HUES6 (cell line): ENCODE measurements around the gene PLA2G5.
"Not testable (repeated sequence)": the region's sequence is repeated elsewhere in the genome, so short reads cannot be mapped to it uniquely, and the experiment has no call there.

ENCODE experiments used
- H3K27ac ChIP-seq: 2 replicates; pipeline ENCODE4 v1.7.0; 2013; ENCODE audit warnings: low read depth, mild to moderate bottlenecking, low read length, inconsistent platforms
- H3K27me3 ChIP-seq: 2 replicates; pipeline ENCODE4 v1.6.1; 2013; ENCODE audit warnings: low read length; ENCODE audit not compliant: control insufficient read depth, insufficient read depth
- H3K36me3 ChIP-seq: 2 replicates; pipeline ENCODE4 v1.6.1; 2013; ENCODE audit warnings: low read length; ENCODE audit not compliant: control insufficient read depth, insufficient read depth
- H3K4me1 ChIP-seq: 2 replicates; pipeline ENCODE4 v1.6.1; 2013; ENCODE audit warnings: low read length; ENCODE audit not compliant: control insufficient read depth, insufficient read depth
- H3K4me3 ChIP-seq: 2 replicates; pipeline ENCODE4 v1.5.1; 2013; ENCODE audit warnings: low read depth, low read length
- H3K9ac ChIP-seq: one replicate; pipeline ENCODE4 v1.6.1; 2013; ENCODE audit warnings: mild to moderate bottlenecking, low read length
- H3K9me3 ChIP-seq: 2 replicates; pipeline ENCODE4 v1.6.1; 2013; ENCODE audit warnings: low read depth, low read length; ENCODE audit not compliant: control insufficient read depth, insufficient read depth

PLA2G5 gene

GRCh38 chr1:20047096-20047495, 22.9 kb upstream of the PLA2G5 start:
- H3K36me3 ChIP-seq: no peaks in the 10 kb centered on the region
- no peak overlapping the region for H3K4me3 ChIP-seq
- H3K27ac ChIP-seq: no peak overlapping the region
- no peak overlapping the region for H3K9ac ChIP-seq
- H3K27me3 ChIP-seq: no peaks in the 10 kb centered on the region
- H3K9me3 ChIP-seq: peaks cover 40% of the 10 kb centered on the region
- no peaks in the 10 kb centered on the region for H3K4me1 ChIP-seq

- H3K4me1 ChIP-seq: no peaks in the 10 kb centered on the region
- no peaks in the 10 kb centered on the region for H3K27me3 ChIP-seq
- no peak overlapping the region for H3K9ac ChIP-seq
- peaks cover 51% of the 10 kb centered on the region for H3K9me3 ChIP-seq
- no peaks in the 10 kb centered on the region for H3K36me3 ChIP-seq
- no peak overlapping the region for H3K27ac ChIP-seq
- no peak overlapping the region for H3K4me3 ChIP-seq
These were observed 21.4 kb upstream of the PLA2G5 start for GRCh38 chr1:20048563-20048962.

GRCh38 chr1:20049056-20049798, 20.8 kb upstream of the PLA2G5 start:
- H3K27me3 ChIP-seq, H3K27ac ChIP-seq, H3K4me3 ChIP-seq, H3K36me3 ChIP-seq, H3K4me1 ChIP-seq, H3K9ac ChIP-seq: not testable (repeated sequence)
- H3K9me3 ChIP-seq: peaks cover 58% of the 10 kb centered on the region

GRCh38 chr1:20051218-20051829, 18.7 kb upstream of the PLA2G5 start:
- peaks cover 54% of the 10 kb centered on the region for H3K9me3 ChIP-seq

GRCh38 chr1:20052386-20052785, 17.6 kb upstream of the PLA2G5 start:
- Histone ChIP-seq H3K27me3 (no peaks in the 10 kb centered on the region), H3K4me3 (no peak overlapping the region), H3K9ac (no peak overlapping the region), H3K36me3 (no peaks in the 10 kb centered on the region), H3K4me1 (no peaks in the 10 kb centered on the region), H3K27ac (no peak overlapping the region), H3K9me3 (peaks cover 45% of the 10 kb centered on the region)

More at GRCh38 chr1:20051218-20051829, 18.7 kb upstream of the PLA2G5 start:
- H3K27ac ChIP-seq: no peak overlapping the region
- H3K4me3 ChIP-seq: no peak overlapping the region
- H3K27me3 ChIP-seq: no peaks in the 10 kb centered on the region
- H3K36me3 ChIP-seq: no peaks in the 10 kb centered on the region
- H3K4me1 ChIP-seq: no peaks in the 10 kb centered on the region
- H3K9ac ChIP-seq: no peak overlapping the region

- H3K36me3 ChIP-seq: no peaks in the 10 kb centered on the region
- H3K27ac ChIP-seq: no peak overlapping the region
- H3K4me3 ChIP-seq: no peak overlapping the region
- H3K9me3 ChIP-seq: peaks cover 18% of the 10 kb centered on the region
- H3K27me3 ChIP-seq: no peaks in the 10 kb centered on the region
- no peaks in the 10 kb centered on the region for H3K4me1 ChIP-seq
- no peak overlapping the region for H3K9ac ChIP-seq
These were observed 12.0 kb upstream of the PLA2G5 start for GRCh38 chr1:20057886-20058420.

- no peaks in the 10 kb centered on the region for H3K36me3 ChIP-seq
- no peaks in the 10 kb centered on the region for H3K4me1 ChIP-seq
- H3K4me3 ChIP-seq: no peak overlapping the region
- peaks cover 14% of the 10 kb centered on the region for H3K9me3 ChIP-seq
- no peak overlapping the region for H3K27ac ChIP-seq
- no peak overlapping the region for H3K9ac ChIP-seq
- no peaks in the 10 kb centered on the region for H3K27me3 ChIP-seq
These were observed 11.5 kb upstream of the PLA2G5 start for GRCh38 chr1:20058531-20058930.

GRCh38 chr1:20059847-20060246, 10.1 kb upstream of the PLA2G5 start:
- no peaks in the 10 kb centered on the region for H3K36me3 ChIP-seq
- H3K27ac ChIP-seq: no peak overlapping the region
- H3K9ac ChIP-seq: no peak overlapping the region
- no peak overlapping the region for H3K4me3 ChIP-seq
- H3K4me1 ChIP-seq: no peaks in the 10 kb centered on the region
- no peaks in the 10 kb centered on the region for H3K27me3 ChIP-seq
- H3K9me3 ChIP-seq: peaks cover 7% of the 10 kb centered on the region

- not testable (repeated sequence) for H3K27ac ChIP-seq, H3K4me1 ChIP-seq, H3K36me3 ChIP-seq, H3K9me3 ChIP-seq, H3K27me3 ChIP-seq, H3K4me3 ChIP-seq, H3K9ac ChIP-seq
These were observed 9.2 kb upstream of the PLA2G5 start for GRCh38 chr1:20060791-20061190.

GRCh38 chr1:20061866-20062265, 8.1 kb upstream of the PLA2G5 start:
- H3K36me3 ChIP-seq: no peaks in the 10 kb centered on the region
- H3K9me3 ChIP-seq: no peaks in the 10 kb centered on the region
- no peak overlapping the region for H3K4me3 ChIP-seq
- H3K4me1 ChIP-seq: no peaks in the 10 kb centered on the region
- H3K27me3 ChIP-seq: no peaks in the 10 kb centered on the region
- H3K9ac ChIP-seq: no peak overlapping the region
- H3K27ac ChIP-seq: no peak overlapping the region

GRCh38 chr1:20063861-20064292, 6.1 kb upstream of the PLA2G5 start:
- no peaks in the 10 kb centered on the region for H3K36me3 ChIP-seq
- no peak overlapping the region for H3K9ac ChIP-seq
- H3K27me3 ChIP-seq: no peaks in the 10 kb centered on the region
- no peaks in the 10 kb centered on the region for H3K4me1 ChIP-seq
- H3K4me3 ChIP-seq: no peak overlapping the region
- no peak overlapping the region for H3K27ac ChIP-seq
- H3K9me3 ChIP-seq: no peaks in the 10 kb centered on the region
